Endometrium (tissue), 2 donors: ENCODE measurements around the gene SCUBE1.

Experiments
- FAIRE-seq: peaks from 2 replicates; lab custom pipeline; 2012; peaks lifted over from hg19 to GRCh38; lab: Jason Lieb, UNC
- donor health status: control.
- donor health status: control.

Gene SCUBE1

GRCh38 chr22:43155789-43156188, 187.4 kb downstream of the SCUBE1 start:
- FAIRE-seq, result no peak

- FAIRE-seq, result no peak
These were observed 188.2 kb downstream of the SCUBE1 start for GRCh38 chr22:43154887-43155536.

- FAIRE-seq, result no peak
These were observed 189.3 kb downstream of the SCUBE1 start for GRCh38 chr22:43153899-43154298.

- no peak for FAIRE-seq
These were observed 190.7 kb downstream of the SCUBE1 start for GRCh38 chr22:43152357-43153071.

GRCh38 chr22:43152003-43152356, 191.2 kb downstream of the SCUBE1 start:
- FAIRE-seq, result no peak

- FAIRE-seq, result no peak
These were observed 191.7 kb downstream of the SCUBE1 start, which contains the start of gene TSPO for GRCh38 chr22:43151251-43152002. Gene TSPO (plus strand): TSS chr22:43151559. CDS start chr22:43159239, 7,680 bp downstream.

- FAIRE-seq, result no peak
These were observed 192.4 kb downstream of the SCUBE1 start for GRCh38 chr22:43150731-43151206.

GRCh38 chr22:43148581-43148980, 194.6 kb downstream of the SCUBE1 start:
- no peak for FAIRE-seq

GRCh38 chr22:43147821-43148220, 195.4 kb downstream of the SCUBE1 start:
- FAIRE-seq, result no peak
